ENCODE measurements around the gene B4GALNT3. TPM values are rescaled to one million over a fixed set of nuclear protein-coding genes. Genes with fewer than 3 reads are reported as not detected.

The B4GALNT3 gene
- total and polyA plus RNA-seq, 3 experiments from 2014 or later, result 3.1 to 6.9 (median 3.5) TPM

- peak overlapping the region in 1 of 8 donors; percentile 85 for H3K27ac Mint-ChIP-seq
- Histone ChIP-seq H3K4me1 (ENCODE audit: insufficient read depth, low read length) (no peaks in the 10 kb centered on the region), H3K36me3 (ENCODE audit: insufficient read depth, low read length) (no peaks in the 10 kb centered on the region), H3K4me3 (ENCODE audit: low read length) (no peak overlapping the region), H3K27ac (ENCODE audit: low read depth, low read length) (no peak overlapping the region), H3K9me3 (ENCODE audit: low read length) (no peaks in the 10 kb centered on the region), H3K27me3 (ENCODE audit: insufficient read depth, low read length, poor library complexity, severe bottlenecking) (no peaks in the 10 kb centered on the region)
- CTCF ChIA-PET, result interaction anchor here (3.3 kb wide), 1 partner anchor 9 kb away, joined by 17 read pairs; no protein-coding TSS in a partner anchor
- no peaks in the 10 kb centered on the region for H3K27me3 Mint-ChIP-seq
- no peak for DNase-seq
- peaks cover 0 to 3% (median 0%) of the 10 kb centered on the region in 5 donors for H3K9me3 Mint-ChIP-seq
- POLR2A ChIA-PET, result no interaction called here
- H3K4me3 Mint-ChIP-seq, result no peak overlapping the region
- H3K36me3 Mint-ChIP-seq, result no peaks in the 10 kb centered on the region
- peaks cover 0 to 5% (median 0%) of the 10 kb centered on the region in 3 donors for H3K4me1 Mint-ChIP-seq
These were observed 125.6 kb downstream of the B4GALNT3 start for GRCh38 chr12:585062-586061.

- Histone ChIP-seq H3K4me3 (ENCODE audit: low read length) (no peak overlapping the region), H3K36me3 (ENCODE audit: insufficient read depth, low read length) (no peaks in the 10 kb centered on the region), H3K27me3 (ENCODE audit: insufficient read depth, low read length, poor library complexity, severe bottlenecking) (no peaks in the 10 kb centered on the region), H3K27ac (ENCODE audit: low read depth, low read length) (no peak overlapping the region), H3K4me1 (ENCODE audit: insufficient read depth, low read length) (no peaks in the 10 kb centered on the region), H3K9me3 (ENCODE audit: low read length) (no peaks in the 10 kb centered on the region)
- CTCF ChIA-PET, result interaction anchor here (1.4 to 3.3 kb wide), 2 partner anchors 10 to 228 kb away, joined by 3 to 17 read pairs; no protein-coding TSS in a partner anchor
- Mint-ChIP-seq H3K27ac (peak overlapping the region in 1 of 8 donors; percentile 58), H3K27me3 (no peaks in the 10 kb centered on the region), H3K4me3 (no peak overlapping the region), H3K9me3 (peaks cover 0 to 3% (median 0%) of the 10 kb centered on the region in 5 donors), H3K36me3 (no peaks in the 10 kb centered on the region), H3K4me1 (peaks cover 0 to 5% (median 0%) of the 10 kb centered on the region in 3 donors)
- POLR2A ChIA-PET, result no interaction called here
- no peak for DNase-seq
These were observed 126.8 kb downstream of the B4GALNT3 start for GRCh38 chr12:586318-587071.

- no peak overlapping the region for H3K4me3 ChIP-seq (ENCODE audit: low read length)
- H3K9me3 ChIP-seq (ENCODE audit: low read length), result no peaks in the 10 kb centered on the region
- Mint-ChIP-seq H3K4me3 (no peak overlapping the region), H3K9me3 (peaks cover 0 to 3% (median 0%) of the 10 kb centered on the region in 5 donors), H3K36me3 (no peaks in the 10 kb centered on the region), H3K27ac (no peak overlapping the region), H3K27me3 (no peaks in the 10 kb centered on the region), H3K4me1 (peaks cover 0 to 5% (median 0%) of the 10 kb centered on the region in 3 donors)
- H3K4me1 ChIP-seq (ENCODE audit: insufficient read depth, low read length), result no peaks in the 10 kb centered on the region
- DNase-seq, result no peak
- no peaks in the 10 kb centered on the region for H3K27me3 ChIP-seq (ENCODE audit: insufficient read depth, low read length, poor library complexity, severe bottlenecking)
- H3K27ac ChIP-seq (ENCODE audit: low read depth, low read length), result no peak overlapping the region
- ChIA-PET POLR2A (interaction anchor here (0.6 kb wide), 1 partner anchor 23 kb away, joined by 3 read pairs; no protein-coding TSS in a partner anchor), CTCF (interaction anchor here (1.4 to 3.3 kb wide), 2 partner anchors 11 to 227 kb away, joined by 3 to 17 read pairs; no protein-coding TSS in a partner anchor)
- H3K36me3 ChIP-seq (ENCODE audit: insufficient read depth, low read length), result no peaks in the 10 kb centered on the region
These were observed 127.6 kb downstream of the B4GALNT3 start for GRCh38 chr12:587132-588023.

- Mint-ChIP-seq H3K9me3 (peaks cover 0 to 3% (median 0%) of the 10 kb centered on the region in 5 donors), H3K27me3 (no peaks in the 10 kb centered on the region), H3K4me3 (no peak overlapping the region), H3K4me1 (peaks cover 0 to 7% (median 0%) of the 10 kb centered on the region in 3 donors), H3K27ac (no peak overlapping the region), H3K36me3 (no peaks in the 10 kb centered on the region)
- DNase-seq, result no peak
- Histone ChIP-seq H3K9me3 (ENCODE audit: low read length) (no peaks in the 10 kb centered on the region), H3K27ac (ENCODE audit: low read depth, low read length) (no peak overlapping the region), H3K4me3 (ENCODE audit: low read length) (no peak overlapping the region), H3K36me3 (ENCODE audit: insufficient read depth, low read length) (no peaks in the 10 kb centered on the region), H3K4me1 (ENCODE audit: insufficient read depth, low read length) (no peaks in the 10 kb centered on the region), H3K27me3 (ENCODE audit: insufficient read depth, low read length, poor library complexity, severe bottlenecking) (no peaks in the 10 kb centered on the region)
- ChIA-PET POLR2A (no interaction called here), CTCF (interaction anchor here (1.4 to 3.3 kb wide), 2 partner anchors 12 to 226 kb away, joined by 3 to 17 read pairs; no protein-coding TSS in a partner anchor)
These were observed 128.2 kb downstream of the B4GALNT3 start for GRCh38 chr12:588024-588322.

- Mint-ChIP-seq H3K9me3 (peaks cover 0 to 3% (median 0%) of the 10 kb centered on the region in 5 donors), H3K4me1 (peaks cover 0 to 13% (median 0%) of the 10 kb centered on the region in 3 donors), H3K36me3 (no peaks in the 10 kb centered on the region), H3K27ac (no peak overlapping the region), H3K27me3 (no peaks in the 10 kb centered on the region), H3K4me3 (no peak overlapping the region)
- Histone ChIP-seq H3K4me3 (ENCODE audit: low read length) (no peak overlapping the region), H3K36me3 (ENCODE audit: insufficient read depth, low read length) (no peaks in the 10 kb centered on the region), H3K4me1 (ENCODE audit: insufficient read depth, low read length) (no peaks in the 10 kb centered on the region), H3K27me3 (ENCODE audit: insufficient read depth, low read length, poor library complexity, severe bottlenecking) (no peaks in the 10 kb centered on the region), H3K9me3 (ENCODE audit: low read length) (no peaks in the 10 kb centered on the region), H3K27ac (ENCODE audit: low read depth, low read length) (no peak overlapping the region)
- ChIA-PET POLR2A (no interaction called here), CTCF (no interaction called here)
- no peak for DNase-seq
These were observed 128.9 kb downstream of the B4GALNT3 start for GRCh38 chr12:588646-589045.

GRCh38 chr12:590206-590750, 130.5 kb downstream of the B4GALNT3 start:
- H3K27me3 Mint-ChIP-seq, result no peaks in the 10 kb centered on the region
- Histone ChIP-seq H3K27ac (ENCODE audit: low read depth, low read length) (no peak overlapping the region), H3K4me1 (ENCODE audit: insufficient read depth, low read length) (no peaks in the 10 kb centered on the region), H3K9me3 (ENCODE audit: low read length) (no peaks in the 10 kb centered on the region), H3K36me3 (ENCODE audit: insufficient read depth, low read length) (no peaks in the 10 kb centered on the region), H3K4me3 (ENCODE audit: low read length) (no peak overlapping the region), H3K27me3 (ENCODE audit: insufficient read depth, low read length, poor library complexity, severe bottlenecking) (no peaks in the 10 kb centered on the region)
- peak overlapping the region in 2 of 8 donors; percentile 47 to 81 for H3K27ac Mint-ChIP-seq
- POLR2A ChIA-PET, result no interaction called here
- H3K36me3 Mint-ChIP-seq, result no peaks in the 10 kb centered on the region
- peaks cover 0 to 3% (median 0%) of the 10 kb centered on the region in 5 donors for H3K9me3 Mint-ChIP-seq
- DNase-seq, result no peak
- peaks cover 0 to 13% (median 0%) of the 10 kb centered on the region in 3 donors for H3K4me1 Mint-ChIP-seq
- no peak overlapping the region for H3K4me3 Mint-ChIP-seq
- CTCF ChIA-PET, result no interaction called here

Data from CD8-positive, alpha-beta memory T cell (primary cell).